ENCODE measurements around the gene PAX7.
"Not testable (repeated sequence)": the region's sequence is repeated elsewhere in the genome, so short reads cannot be mapped to it uniquely, and the experiment has no call there.

The PAX7 gene

GRCh38 chr1:18760156-18760555 lies 129.5 kb downstream of the PAX7 start:
- TF ChIP-seq MAX (IDR thresholded peaks at IDR 0.05; ENCODE audit: low read depth, low read length) (no peak), CTCF (IDR thresholded peaks at IDR 0.05; ENCODE audit: low read depth, low read length) (no peak), POLR2A (IDR thresholded peaks at IDR 0.05; ENCODE audit: extremely low read depth, insufficient read length) (no peak), MYC (IDR thresholded peaks at IDR 0.05; ENCODE audit: low read depth, low read length) (no peak)
- no peak overlapping the region for H3K4me3 ChIP-seq (ENCODE audit: low read depth, low read length)
- no peak for DNase-seq (ENCODE audit: low read depth)

GRCh38 chr1:18761948-18762840 lies 131.5 kb downstream of the PAX7 start:
- H3K4me3 ChIP-seq (ENCODE audit: low read depth, low read length): no peak overlapping the region
- DNase-seq (ENCODE audit: low read depth): no peak
- TF ChIP-seq POLR2A (IDR thresholded peaks at IDR 0.05; ENCODE audit: extremely low read depth, insufficient read length): no peak
- no peak for TF ChIP-seq MAX (IDR thresholded peaks at IDR 0.05; ENCODE audit: low read depth, low read length)
- no peak for TF ChIP-seq MYC (IDR thresholded peaks at IDR 0.05; ENCODE audit: low read depth, low read length)
- TF ChIP-seq CTCF (IDR thresholded peaks at IDR 0.05; ENCODE audit: low read depth, low read length): no peak

- no peak for DNase-seq (ENCODE audit: low read depth)
- no peak overlapping the region for H3K4me3 ChIP-seq (ENCODE audit: low read depth, low read length)
- no peak for TF ChIP-seq POLR2A (IDR thresholded peaks at IDR 0.05; ENCODE audit: extremely low read depth, insufficient read length)
- TF ChIP-seq MYC (IDR thresholded peaks at IDR 0.05; ENCODE audit: low read depth, low read length): no peak
- no peak for TF ChIP-seq MAX (IDR thresholded peaks at IDR 0.05; ENCODE audit: low read depth, low read length)
Observed at GRCh38 chr1:18764362-18764761, 133.7 kb downstream of the PAX7 start.

- no peak overlapping the region for H3K4me3 ChIP-seq (ENCODE audit: low read depth, low read length)
- TF ChIP-seq MYC (IDR thresholded peaks at IDR 0.05; ENCODE audit: low read depth, low read length): no peak
- TF ChIP-seq CTCF (IDR thresholded peaks at IDR 0.05; ENCODE audit: low read depth, low read length): no peak
- no peak for TF ChIP-seq MAX (IDR thresholded peaks at IDR 0.05; ENCODE audit: low read depth, low read length)
- TF ChIP-seq POLR2A (IDR thresholded peaks at IDR 0.05; ENCODE audit: extremely low read depth, insufficient read length): no peak
- DNase-seq (ENCODE audit: low read depth): no peak
Observed at GRCh38 chr1:18765725-18766124, 135.1 kb downstream of the PAX7 start.

GRCh38 chr1:18766328-18766727 lies 135.7 kb downstream of the PAX7 start:
- DNase-seq (ENCODE audit: low read depth): no peak
- TF ChIP-seq MAX (IDR thresholded peaks at IDR 0.05; ENCODE audit: low read depth, low read length) (no peak), MYC (IDR thresholded peaks at IDR 0.05; ENCODE audit: low read depth, low read length) (no peak), CTCF (IDR thresholded peaks at IDR 0.05; ENCODE audit: low read depth, low read length) (no peak), POLR2A (IDR thresholded peaks at IDR 0.05; ENCODE audit: extremely low read depth, insufficient read length) (no peak)
- H3K4me3 ChIP-seq (ENCODE audit: low read depth, low read length): no peak overlapping the region

GRCh38 chr1:18767576-18767975 lies 136.9 kb downstream of the PAX7 start:
- H3K4me3 ChIP-seq (ENCODE audit: low read depth, low read length); DNase-seq (ENCODE audit: low read depth): not testable (repeated sequence)
